Progenitor cell of endocrine pancreas (in vitro differentiated cells): ENCODE data around the gene MOB2. TPM values are rescaled to one million over a fixed set of nuclear protein-coding genes. Genes with fewer than 3 reads are reported as not detected.

Source experiments
- DNase-seq: peaks from one replicate; pipeline ENCODE4 v3.0.0; 2021; ENCODE audit warnings: low spot score; ENCODE audit not compliant: unreplicated experiment
- H3K27ac Mint-ChIP-seq: 2 replicates; pipeline ENCODE4 v1.8.0; 2021; ENCODE audit warnings: mild to moderate bottlenecking, moderate library complexity, mixed read lengths
- H3K27me3 Mint-ChIP-seq: 2 replicates; pipeline ENCODE4 v1.8.0; 2021; ENCODE audit warnings: mixed read lengths
- H3K36me3 Mint-ChIP-seq: 2 replicates; pipeline ENCODE4 v1.8.0; 2022; ENCODE audit warnings: mixed read lengths; ENCODE audit not compliant: insufficient read depth
- H3K4me1 Mint-ChIP-seq: 2 replicates; pipeline ENCODE4 v1.8.0; 2021; ENCODE audit warnings: low read depth, mixed read lengths
- H3K4me3 Mint-ChIP-seq: 2 replicates; pipeline ENCODE4 v1.8.0; 2021; ENCODE audit warnings: low read depth, mild to moderate bottlenecking, moderate library complexity, mixed read lengths
- H3K9me3 Mint-ChIP-seq: 2 replicates; pipeline ENCODE4 v1.8.0; 2021; ENCODE audit warnings: low read depth, mixed read lengths
- CTCF ChIP-seq: fragments of 200-600 bp; sonication (generic); IDR thresholded peaks from one replicate; pipeline ENCODE4 v1.5.0; 2021; ENCODE audit warnings: antibody characterized with exemption, mild to moderate bottlenecking; ENCODE audit not compliant: unreplicated experiment
- total RNA-seq: library from RNA; stranded (reverse); gene quantifications from 2 replicates; pipeline ENCODE4 v1.2.1, GENCODE V29; 2021

Gene MOB2
- total RNA-seq, 1 donor from 2014 or later: 33.3 TPM

- Mint-ChIP-seq H3K27ac (no peak overlapping the region), H3K4me3 (no peak overlapping the region), H3K9me3 (peaks cover under 1% of the 10 kb centered on the region), H3K27me3 (no peaks in the 10 kb centered on the region), H3K36me3 (peaks cover 19% of the 10 kb centered on the region), H3K4me1 (no peaks in the 10 kb centered on the region)
- TF ChIP-seq CTCF: no peak
- DNase-seq: no peak
Observed at GRCh38 chr11:1419811-1420210, 66.8 kb downstream of the MOB2 start.

Other genes starting within 250 kb of the MOB2 start
- gene TOLLIP, start 177.1 kb downstream of the MOB2 start, total RNA-seq: 41.2 and 44.4 TPM in 2 replicates
- 49.2 and 53.2 TPM in 2 replicates for gene BRSK2, start 96.8 kb downstream of the MOB2 start, total RNA-seq
- 15.2 and 15.9 TPM in 2 replicates for gene DUSP8, start 85.5 kb upstream of the MOB2 start, total RNA-seq
- gene KRTAP5-1, start 98.5 kb upstream of the MOB2 start, total RNA-seq: not detected in 2 replicates
- not detected in 2 replicates for gene KRTAP5-2, start 111.5 kb upstream of the MOB2 start, total RNA-seq
- not detected in 2 replicates for gene KRTAP5-3, start 121.7 kb upstream of the MOB2 start, total RNA-seq
- gene KRTAP5-4, start 135.4 kb upstream of the MOB2 start, total RNA-seq: not detected in 2 replicates
- not detected in 2 replicates for gene KRTAP5-5, start 143.0 kb upstream of the MOB2 start, total RNA-seq
- gene KRTAP5-6, start 210.4 kb upstream of the MOB2 start, total RNA-seq: not detected in 2 replicates